ENCODE results near the gene LEF1. TPM values are rescaled to one million over a fixed set of nuclear protein-coding genes. Genes with fewer than 3 reads are reported as not detected.

The LEF1 gene
- total RNA-seq, 1 experiment from 2014 or later: 2.8 TPM

DNA sequence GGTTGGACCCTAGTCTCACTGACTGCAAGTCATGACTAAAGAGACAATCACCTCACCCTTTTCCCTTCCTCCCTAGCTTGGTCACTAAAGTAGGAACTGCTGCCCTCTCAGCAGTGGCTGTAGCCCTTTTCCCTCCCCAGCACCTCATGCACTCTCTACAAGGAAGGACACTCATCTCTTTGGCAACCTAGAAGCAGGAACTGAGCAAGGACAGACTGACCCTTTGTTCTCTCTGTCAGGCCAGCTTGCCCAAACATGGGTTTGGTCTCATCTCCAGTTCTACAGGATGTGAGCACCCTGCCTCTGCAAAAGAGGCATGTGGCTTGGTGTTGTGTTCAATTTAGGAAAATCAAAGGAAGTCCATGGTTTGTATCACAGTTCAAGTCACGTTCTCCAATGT, 15.8 kb downstream of the LEF1 start:
- ChIA-PET POLR2A (ENCODE audit: unreplicated experiment) (no interaction called here), CTCF (no interaction called here)
- Histone ChIP-seq H3K4me3 (no peak overlapping the region), H3K36me3 (ENCODE audit: low read depth) (no peaks in the 10 kb centered on the region), H3K9me3 (ENCODE audit: insufficient read depth, low read depth) (no peaks in the 10 kb centered on the region), H3F3A (ENCODE audit: insufficient read depth, low read depth) (no peaks in the 10 kb centered on the region), H3K4me1 (replicated peaks; ENCODE audit: insufficient read depth) (no peaks in the 10 kb centered on the region), H4K20me1 (ENCODE audit: insufficient read depth) (no peaks in the 10 kb centered on the region), H3K79me2 (ENCODE audit: low read depth) (no peaks in the 10 kb centered on the region), H3K9me2 (ENCODE audit: insufficient read depth) (no peaks in the 10 kb centered on the region), H3K4me2 (no peak overlapping the region), H3K27ac (no peak overlapping the region), H2AFZ (no peak overlapping the region), H3K27me3 (ENCODE audit: insufficient read depth, low read depth) (no peaks in the 10 kb centered on the region)
- TF ChIP-seq EZH2 (IDR thresholded peaks at IDR 0.05; ENCODE audit: low read depth): no peak
- TF ChIP-seq, protein P1, sequence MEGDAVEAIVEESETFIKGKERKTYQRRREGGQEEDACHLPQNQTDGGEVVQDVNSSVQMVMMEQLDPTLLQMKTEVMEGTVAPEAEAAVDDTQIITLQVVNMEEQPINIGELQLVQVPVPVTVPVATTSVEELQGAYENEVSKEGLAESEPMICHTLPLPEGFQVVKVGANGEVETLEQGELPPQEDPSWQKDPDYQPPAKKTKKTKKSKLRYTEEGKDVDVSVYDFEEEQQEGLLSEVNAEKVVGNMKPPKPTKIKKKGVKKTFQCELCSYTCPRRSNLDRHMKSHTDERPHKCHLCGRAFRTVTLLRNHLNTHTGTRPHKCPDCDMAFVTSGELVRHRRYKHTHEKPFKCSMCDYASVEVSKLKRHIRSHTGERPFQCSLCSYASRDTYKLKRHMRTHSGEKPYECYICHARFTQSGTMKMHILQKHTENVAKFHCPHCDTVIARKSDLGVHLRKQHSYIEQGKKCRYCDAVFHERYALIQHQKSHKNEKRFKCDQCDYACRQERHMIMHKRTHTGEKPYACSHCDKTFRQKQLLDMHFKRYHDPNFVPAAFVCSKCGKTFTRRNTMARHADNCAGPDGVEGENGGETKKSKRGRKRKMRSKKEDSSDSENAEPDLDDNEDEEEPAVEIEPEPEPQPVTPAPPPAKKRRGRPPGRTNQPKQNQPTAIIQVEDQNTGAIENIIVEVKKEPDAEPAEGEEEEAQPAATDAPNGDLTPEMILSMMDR (conservative IDR thresholded peaks at IDR 0.05): no peak
- no TSS peak for BruUV-seq (replicated peaks)
- intact Hi-C loops (cut with micrococcal nuclease; ENCODE audit: unreplicated experiment): no loop called here
- DNase-seq: no peak

DNA sequence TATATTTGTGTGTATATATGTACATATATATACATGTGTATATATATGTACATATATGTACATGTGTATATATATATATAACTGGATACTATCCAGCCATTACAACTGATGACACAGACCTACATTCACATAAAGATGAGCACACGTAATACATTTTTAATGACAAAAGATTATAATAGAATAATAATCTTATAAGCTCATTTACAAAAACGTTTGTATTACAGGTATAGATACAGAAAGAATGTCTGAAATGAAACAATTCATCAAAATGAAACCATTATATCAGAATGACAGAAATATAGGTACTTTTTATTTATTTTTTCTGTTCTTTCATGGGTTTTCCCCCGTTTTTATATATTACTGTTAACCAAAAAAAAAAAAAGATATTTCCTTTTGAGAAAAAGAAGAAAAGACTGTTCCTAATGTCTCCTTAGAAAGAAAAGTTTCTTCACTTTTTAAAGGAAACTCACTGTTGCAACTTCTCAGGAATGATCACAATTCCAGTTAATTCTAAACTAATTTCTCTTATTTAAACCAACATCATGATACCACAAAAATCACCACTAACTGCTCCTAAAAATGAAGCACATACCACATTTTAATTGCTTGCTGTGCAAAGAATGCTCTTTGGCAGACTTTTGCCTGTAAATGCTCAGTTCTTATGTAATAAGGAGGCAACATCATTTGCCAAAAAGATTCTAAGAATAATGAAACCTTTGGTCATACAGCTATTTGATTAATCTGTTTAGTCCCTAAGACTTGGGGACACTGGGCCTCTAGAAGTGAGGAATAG, 18.9 kb downstream of the LEF1 start:
- no TSS peak for BruUV-seq (replicated peaks)
- Histone ChIP-seq H3K9me3 (ENCODE audit: insufficient read depth, low read depth) (no peaks in the 10 kb centered on the region), H4K20me1 (ENCODE audit: insufficient read depth) (no peaks in the 10 kb centered on the region), H3K27ac (no peak overlapping the region), H3K79me2 (ENCODE audit: low read depth) (no peaks in the 10 kb centered on the region), H3F3A (ENCODE audit: insufficient read depth, low read depth) (no peaks in the 10 kb centered on the region), H3K36me3 (ENCODE audit: low read depth) (no peaks in the 10 kb centered on the region), H3K9me2 (ENCODE audit: insufficient read depth) (no peaks in the 10 kb centered on the region), H3K4me2 (no peak overlapping the region), H2AFZ (no peak overlapping the region), H3K27me3 (ENCODE audit: insufficient read depth, low read depth) (no peaks in the 10 kb centered on the region), H3K4me3 (no peak overlapping the region), H3K4me1 (replicated peaks; ENCODE audit: insufficient read depth) (no peaks in the 10 kb centered on the region)
- TF ChIP-seq, protein P1 (conservative IDR thresholded peaks at IDR 0.05): no peak
- TF ChIP-seq EZH2 (IDR thresholded peaks at IDR 0.05; ENCODE audit: low read depth): no peak
- ChIA-PET POLR2A (ENCODE audit: unreplicated experiment) (no interaction called here), CTCF (no interaction called here)
- DNase-seq: no peak
- intact Hi-C loops (cut with micrococcal nuclease; ENCODE audit: unreplicated experiment): no loop called here

DNA sequence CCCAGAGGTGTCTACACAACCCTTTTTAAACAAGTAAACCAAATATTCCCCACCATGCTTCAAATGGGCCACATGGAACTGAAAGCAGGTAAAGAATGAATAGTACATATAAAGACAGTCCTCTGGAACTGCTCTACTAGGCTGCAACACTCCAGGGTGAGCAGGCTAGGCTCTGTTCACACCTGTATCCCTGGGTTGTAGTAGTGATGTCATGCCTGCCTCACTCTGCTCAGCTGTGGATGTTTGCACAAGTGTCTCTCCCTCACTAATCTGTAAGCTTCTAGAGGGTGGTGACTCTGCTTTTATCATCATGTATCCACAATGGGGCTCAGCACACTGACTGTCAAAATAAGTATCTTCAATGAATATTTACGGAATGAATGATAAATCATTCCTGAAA, 20.4 kb downstream of the LEF1 start:
- CTCF ChIA-PET: no interaction called here
- BruUV-seq (replicated peaks): no TSS peak
- Histone ChIP-seq H3K27me3 (ENCODE audit: insufficient read depth, low read depth) (no peaks in the 10 kb centered on the region), H3K9me3 (ENCODE audit: insufficient read depth, low read depth) (no peaks in the 10 kb centered on the region), H3K4me1 (replicated peaks; ENCODE audit: insufficient read depth) (no peaks in the 10 kb centered on the region), H3K9me2 (ENCODE audit: insufficient read depth) (no peaks in the 10 kb centered on the region), H3F3A (ENCODE audit: insufficient read depth, low read depth) (no peaks in the 10 kb centered on the region), H2AFZ (no peak overlapping the region), H3K4me3 (no peak overlapping the region), H3K27ac (no peak overlapping the region), H3K36me3 (ENCODE audit: low read depth) (no peaks in the 10 kb centered on the region), H4K20me1 (ENCODE audit: insufficient read depth) (no peaks in the 10 kb centered on the region), H3K4me2 (no peak overlapping the region), H3K79me2 (ENCODE audit: low read depth) (no peaks in the 10 kb centered on the region)
- intact Hi-C loops (cut with micrococcal nuclease; ENCODE audit: unreplicated experiment): no loop called here
- no peak for DNase-seq
- POLR2A ChIA-PET (ENCODE audit: unreplicated experiment): no interaction called here
- TF ChIP-seq, protein P1 (conservative IDR thresholded peaks at IDR 0.05): no peak
- no peak for TF ChIP-seq EZH2 (IDR thresholded peaks at IDR 0.05; ENCODE audit: low read depth)
